CD4-positive, alpha-beta T cell treated with Interleukin-2 at 100 ng/mL for 4 hours (primary cell): ENCODE measurements around the gene PLCB4.
"Not testable (repeated sequence)": the region's sequence is repeated elsewhere in the genome, so short reads cannot be mapped to it uniquely, and the experiment has no call there.

Source experiments
- DNase-seq: peaks from one replicate; pipeline ENCODE4 v3.0.0-alpha.2; 2020; ENCODE audit warnings: low spot score

Gene PLCB4

DNA sequence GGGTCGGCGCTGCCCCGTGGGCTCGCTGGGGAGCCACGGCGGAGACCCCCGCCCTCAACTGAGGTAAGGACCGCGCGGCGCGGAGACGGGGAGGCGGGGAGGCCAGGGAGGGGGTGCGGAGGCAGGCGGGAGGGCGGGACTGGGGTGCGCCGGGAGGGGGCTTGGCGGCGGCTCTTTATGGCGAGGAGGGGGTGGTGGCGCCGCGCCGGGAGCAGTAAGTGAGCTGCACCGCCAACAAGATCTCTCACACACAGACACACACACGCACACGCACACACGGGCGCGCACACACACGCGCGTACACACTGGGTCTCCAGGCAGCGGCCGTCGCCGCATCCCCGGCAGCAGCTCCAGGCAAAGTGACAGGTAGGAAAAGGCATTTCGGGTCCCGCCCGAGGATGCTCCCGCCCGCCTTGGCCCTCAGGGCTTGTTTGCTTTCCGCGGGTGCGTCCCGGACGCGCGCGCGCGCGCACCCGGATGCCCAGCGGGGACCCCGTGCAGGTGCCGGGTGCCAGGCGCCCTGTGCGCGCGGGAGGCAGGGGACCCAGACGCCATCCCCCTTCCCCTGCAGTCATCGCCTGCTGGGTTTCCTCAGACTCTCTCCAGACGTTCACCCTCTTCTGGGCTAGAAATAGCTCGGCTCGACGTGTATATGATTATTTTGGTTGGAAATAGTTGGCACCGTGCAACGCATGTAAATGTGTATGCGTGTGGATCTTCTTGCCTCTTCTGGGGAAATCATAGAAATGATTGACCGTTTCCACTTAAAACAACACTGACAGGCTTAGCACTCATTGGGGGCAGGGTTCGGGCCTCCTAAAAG lies at the start of gene PLCB4:
PLCB4 (plus strand) TSS at position 247 of the 823 bp plus-strand sequence. CDS start 238,728 bp downstream, outside the sequence.
- no peak for DNase-seq

DNA sequence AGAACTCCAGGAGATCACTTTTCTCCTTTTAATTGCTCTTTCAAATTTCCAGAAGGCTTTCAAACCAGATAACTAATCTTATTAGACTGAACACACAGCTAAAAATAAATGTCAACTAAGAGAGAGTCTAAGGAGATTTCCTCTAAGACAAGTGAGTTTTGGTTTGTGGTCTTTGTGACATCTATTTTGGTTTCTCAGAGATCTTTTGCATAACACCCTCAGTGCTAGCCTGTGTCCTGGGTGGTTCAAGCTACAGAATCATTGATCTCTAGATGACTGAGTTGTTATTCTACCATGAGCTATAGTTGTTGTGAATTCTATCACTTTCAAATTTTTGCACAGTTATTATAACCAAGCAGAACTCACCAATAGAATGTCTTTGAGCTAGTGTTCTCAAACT lies 49.1 kb upstream of the PLCB4 start:
- DNase-seq: no peak

DNA sequence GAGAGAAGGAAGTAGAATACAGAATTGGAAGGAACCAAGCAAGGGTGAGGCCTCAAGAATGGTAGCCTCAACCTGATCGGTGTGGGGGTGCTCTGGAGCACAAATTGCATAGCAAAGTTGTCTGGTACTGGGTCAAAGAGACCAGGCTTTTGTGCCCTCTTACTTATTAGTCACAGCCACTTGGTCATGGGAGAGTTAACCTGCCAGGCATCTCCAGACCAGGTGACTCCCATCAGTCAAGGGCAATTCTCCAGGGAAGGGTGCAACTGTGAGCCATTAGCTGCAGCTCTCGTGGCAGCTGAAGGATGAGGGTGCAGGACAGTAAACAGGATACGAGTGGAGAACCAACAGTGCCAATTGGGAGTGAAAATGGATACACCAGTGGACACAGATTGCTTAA lies 47.7 kb upstream of the PLCB4 start:
- no peak for DNase-seq

DNA sequence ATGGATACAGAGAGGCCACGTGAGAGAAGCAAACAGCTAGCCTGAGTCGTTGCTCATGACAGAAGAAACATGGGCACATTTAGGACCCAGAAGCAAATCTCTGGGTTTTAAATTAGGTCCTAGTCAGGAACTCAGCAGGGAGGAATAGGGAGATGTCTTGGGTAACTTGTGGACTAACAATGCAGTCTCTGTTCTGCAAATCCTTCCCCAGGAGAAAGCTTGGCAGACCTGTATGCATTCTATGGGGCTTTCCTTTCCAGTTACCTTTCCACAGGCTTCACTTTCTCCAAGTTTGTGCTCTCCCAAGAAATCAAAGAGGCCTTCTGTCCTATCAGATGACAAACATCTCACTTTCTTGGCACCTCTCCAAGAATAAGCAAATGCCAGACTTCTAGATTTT lies 47.2 kb upstream of the PLCB4 start:
- no peak for DNase-seq

DNA sequence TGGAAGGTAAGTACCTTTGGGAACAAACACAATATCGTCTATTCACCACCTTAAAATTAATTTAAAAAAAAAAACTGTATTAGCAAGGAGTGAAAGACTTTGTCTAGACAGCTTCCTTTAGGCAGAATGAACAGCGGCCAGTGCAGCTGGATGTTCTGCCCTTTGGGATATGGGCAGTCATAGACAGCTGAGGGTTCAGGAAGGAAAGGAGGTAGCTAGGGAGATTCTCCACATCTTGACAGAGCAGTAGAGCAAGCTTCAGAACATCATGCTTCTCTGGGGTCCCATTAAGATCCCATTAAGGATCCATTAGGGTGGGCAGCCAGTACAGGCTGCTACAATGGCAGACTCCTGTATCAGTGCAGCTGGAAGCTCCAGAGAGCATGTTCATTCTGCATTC lies 46.5 kb upstream of the PLCB4 start:
- no peak for DNase-seq

DNA sequence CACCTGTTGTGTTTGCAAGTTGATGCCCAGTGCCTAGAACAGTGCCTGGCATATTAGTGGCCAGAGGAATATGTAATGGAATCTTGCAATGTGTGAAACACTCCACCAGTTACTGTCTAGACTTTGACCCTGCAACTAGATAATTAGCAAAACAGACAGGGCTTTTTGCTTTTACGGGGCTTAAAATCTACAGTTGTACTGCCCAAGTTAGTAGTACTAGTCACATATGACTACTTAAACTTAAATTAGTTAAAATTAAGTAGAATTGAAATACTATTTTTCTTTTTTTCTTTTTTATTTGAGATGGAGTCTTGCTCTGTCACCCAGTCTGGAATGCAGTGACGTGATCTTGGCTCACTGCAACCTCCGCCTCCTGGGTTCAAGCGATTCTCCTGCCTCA lies 44.3 kb upstream of the PLCB4 start:
- DNase-seq: no peak

DNA sequence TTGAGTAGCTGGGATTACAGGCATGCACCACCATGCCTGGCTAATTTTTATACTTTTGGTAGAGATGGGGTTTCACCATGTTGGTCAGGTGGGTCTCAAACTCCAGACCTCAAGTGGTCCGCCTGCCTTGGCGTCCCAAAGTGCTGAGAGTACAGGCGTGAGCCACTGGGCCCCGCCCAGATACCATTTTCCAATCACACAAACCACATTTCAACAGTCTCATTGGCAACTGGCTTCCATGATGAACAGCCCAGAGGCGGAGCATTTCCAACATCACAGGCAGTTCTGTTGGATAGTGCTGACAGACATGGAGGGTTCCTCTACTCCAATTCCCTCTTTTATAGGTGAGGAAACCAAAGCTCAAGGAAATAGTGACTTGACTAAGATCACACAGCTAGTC lies 43.9 kb upstream of the PLCB4 start:
- no peak for DNase-seq

DNA sequence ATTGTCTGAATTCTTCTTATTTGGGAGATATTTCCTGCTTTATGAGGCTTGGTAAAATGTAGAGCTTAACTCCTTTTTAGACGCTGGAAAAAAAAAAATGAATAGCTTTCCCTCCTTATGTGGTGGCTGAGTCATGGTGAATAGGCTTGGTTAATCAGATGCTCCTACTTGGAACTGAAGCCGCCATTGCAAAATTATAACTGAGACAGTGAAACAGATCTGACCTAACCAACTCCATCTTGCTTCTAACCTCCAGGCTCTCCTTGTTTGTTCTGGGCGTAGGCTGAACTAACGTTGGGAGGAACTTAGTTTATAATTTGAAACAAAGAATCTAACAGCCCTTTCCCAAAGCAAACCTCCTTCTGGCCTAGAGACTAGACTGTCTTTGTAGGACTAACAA lies 43.2 kb upstream of the PLCB4 start:
- no peak for DNase-seq

DNA sequence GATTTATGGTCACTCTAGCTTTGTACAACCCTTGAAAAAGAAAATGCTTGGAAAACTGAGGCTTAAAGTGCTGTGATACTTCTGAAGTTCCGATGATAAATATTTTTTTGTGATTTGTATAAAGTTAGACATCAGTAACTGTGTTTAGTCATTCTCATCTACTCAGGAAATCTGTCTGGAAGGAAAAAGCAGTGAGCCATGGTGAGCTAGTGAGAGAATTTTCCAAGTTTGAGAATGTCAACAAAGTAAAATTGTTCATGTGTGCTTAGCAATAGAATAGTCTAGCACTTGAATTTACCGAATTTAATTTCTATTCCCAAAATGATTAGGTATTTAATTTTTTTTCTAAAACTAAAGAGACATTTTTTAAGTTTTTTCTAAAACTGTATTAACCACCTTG lies 41.3 kb upstream of the PLCB4 start:
- no peak for DNase-seq

DNA sequence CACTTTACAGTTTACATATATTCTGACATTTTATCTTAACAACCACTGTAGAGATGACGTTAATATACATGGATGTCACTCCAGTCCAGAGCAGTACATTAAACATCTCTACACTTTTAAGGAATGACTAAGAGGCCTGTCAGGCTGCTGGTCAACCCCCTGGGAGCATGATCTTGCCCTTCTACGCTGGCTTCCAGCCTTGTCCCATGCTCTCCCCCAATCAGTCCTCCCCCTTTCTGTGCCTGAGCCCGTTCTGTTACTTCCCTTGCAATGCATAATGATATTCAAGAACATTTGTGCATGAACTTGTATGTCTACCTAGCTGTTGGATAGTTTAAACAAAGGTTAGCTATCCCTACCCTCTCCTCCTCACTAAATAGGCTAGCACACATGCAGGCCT lies 40.5 kb upstream of the PLCB4 start:
- DNase-seq: no peak

DNA sequence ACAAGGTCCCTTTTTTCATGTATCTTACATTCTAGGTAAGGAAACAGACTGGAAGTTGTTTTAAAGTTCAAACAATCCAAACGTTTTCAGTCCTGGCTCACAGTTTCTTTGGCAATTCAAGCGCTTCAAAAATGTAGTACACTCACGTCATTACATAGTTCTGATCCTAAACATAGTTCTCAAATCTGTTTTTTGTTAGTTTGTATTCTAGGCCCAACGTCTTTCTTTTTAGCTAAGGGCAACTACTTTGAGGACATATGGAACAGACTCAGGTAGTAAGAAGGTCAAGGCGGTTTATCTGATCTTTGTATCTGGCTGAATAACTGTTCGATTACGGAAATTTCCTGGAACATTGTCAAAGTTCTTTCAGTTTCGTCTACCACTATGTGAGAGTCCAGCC lies 36.9 kb upstream of the PLCB4 start:
- no peak for DNase-seq

DNA sequence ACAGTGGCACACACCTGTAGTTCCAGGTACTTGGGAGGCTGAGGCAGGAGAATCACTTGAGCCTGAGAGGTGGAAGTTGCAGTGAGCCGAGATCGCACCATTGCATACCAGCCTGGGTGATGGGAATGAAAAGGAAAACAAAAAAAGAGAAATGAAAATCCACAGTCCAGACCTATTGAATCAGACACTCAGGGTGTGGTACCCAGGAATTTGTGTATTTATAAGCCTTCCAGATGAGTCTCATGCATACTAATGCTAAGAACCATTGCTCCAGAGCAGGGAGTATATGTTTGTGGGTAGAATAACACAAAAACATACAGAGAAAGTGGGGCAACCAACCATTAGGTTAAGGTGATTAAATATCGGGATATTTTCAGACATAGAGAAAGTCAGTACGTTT lies 36.1 kb upstream of the PLCB4 start:
- DNase-seq: no peak

DNA sequence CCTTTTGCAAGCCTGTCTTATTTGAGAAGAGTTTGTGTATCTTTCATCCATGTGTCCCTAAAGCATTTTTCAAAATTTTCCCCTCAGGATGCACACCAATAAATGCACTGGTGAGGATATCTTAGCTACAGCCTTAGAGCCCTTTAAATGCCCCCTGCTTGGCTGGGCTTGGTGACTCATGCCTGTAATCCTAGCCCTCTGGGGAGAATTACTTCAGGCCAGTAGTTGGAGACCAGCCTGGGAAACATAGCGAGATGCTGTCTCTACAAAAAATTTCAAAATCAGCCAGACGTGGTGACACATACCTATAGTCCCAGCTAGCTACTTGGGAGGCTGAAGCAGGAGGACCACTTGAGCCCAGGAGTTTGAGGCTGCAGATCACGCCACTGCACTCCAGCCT lies 33.8 kb upstream of the PLCB4 start:
- no peak for DNase-seq

DNA sequence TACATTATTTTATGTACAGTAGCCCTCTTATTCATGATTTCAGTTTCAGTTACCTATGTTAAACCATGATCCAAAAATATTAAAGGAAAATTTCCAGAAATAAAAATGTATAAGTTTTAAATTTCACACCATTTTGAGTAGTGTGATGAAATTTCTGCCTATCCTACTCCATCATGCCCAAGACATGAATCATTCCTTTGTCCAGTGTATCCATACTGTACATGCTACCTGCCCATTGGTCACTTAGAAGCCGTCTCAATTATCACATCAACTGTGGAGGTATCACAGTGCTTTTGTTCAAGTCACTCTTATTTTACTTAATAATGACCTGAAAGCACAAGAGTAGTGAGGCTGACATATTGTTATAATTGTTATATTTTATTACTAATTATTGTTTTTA lies 32.3 kb upstream of the PLCB4 start:
- DNase-seq: no peak

DNA sequence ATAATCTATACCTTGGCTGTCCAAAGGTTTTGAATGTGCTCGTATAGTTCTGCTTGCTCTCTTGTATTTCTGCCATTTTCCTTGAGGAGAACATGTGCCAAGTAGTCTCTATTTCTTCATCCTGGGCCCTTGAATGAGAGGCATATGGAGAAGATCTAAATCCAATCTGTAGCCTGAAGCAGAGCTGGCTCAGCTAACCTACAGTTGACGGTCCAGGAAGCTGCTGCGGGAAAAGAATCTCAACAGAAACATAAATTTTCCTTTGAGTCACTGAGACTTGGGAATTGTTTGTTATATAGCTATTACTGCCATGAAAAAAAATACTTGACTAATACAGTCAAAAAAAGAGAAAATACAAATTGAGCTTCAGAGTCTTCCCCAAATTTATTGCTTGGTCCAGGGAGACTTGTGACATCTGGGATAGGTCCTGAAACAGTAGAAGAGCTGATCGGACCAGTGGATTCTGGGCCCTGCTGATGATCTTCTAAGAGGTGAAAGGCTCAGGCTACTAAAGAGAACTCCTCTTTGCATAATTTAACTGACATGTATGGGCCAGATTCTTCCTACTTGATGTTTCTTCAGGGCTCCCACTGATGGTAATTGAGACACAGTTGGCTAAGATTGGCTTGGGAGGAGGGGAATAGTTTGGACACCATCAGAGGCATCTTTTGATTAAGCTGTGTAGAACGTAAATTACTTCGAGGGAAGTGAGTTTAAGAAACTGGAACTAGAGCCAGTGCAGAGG lies 29.9 kb upstream of the PLCB4 start:
- DNase-seq: no peak

DNA sequence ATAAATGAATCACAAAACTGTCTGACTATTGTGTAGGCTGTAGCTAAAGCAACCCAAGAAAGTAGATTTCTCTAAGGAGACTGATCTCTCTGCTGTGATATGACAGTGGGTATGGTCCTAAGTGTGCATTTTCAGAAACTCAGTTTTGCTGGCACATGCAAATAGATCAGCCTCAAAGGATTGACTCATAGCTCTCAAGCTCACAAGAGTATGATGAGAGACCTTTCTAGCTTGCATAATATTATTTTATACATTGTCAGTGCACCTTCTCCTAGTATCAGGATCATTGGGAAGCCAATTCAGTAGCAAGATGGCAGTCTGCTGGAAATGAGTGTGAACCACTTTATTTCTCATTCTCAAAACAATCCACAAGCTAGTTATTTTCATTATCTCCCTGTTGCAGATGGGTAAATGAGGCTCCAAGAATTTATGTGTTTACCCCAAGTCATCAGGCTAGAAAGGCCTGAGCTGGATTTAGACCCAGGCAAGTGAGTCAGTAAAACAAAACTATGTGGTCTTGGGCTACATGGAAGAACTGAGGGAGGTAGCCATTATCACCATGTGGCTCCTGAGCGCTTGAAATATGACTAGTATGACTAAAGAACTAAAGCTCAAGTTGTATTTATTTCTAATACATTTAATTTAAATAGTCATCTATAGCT lies 27.9 kb upstream of the PLCB4 start:
- DNase-seq: no peak

DNA sequence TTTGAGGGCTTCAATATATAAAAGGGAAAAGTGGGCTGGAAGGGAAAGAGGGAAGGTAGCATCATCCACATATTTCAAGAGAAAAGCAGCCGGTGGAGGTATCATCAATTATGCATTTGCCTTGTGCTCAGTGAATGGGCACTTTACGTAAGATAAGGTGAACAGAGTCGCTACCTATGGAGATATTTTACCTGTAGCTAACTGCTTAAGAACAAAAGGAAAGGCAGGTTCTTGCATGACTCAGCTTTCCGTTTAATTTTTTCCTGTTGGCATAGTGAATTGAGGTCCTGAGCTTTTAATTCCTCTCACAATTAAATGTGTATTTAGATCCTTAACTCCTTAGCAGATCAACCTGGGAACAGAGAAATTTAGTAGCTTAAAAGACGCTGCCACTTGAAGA lies 25.5 kb upstream of the PLCB4 start:
- DNase-seq: no peak

DNA sequence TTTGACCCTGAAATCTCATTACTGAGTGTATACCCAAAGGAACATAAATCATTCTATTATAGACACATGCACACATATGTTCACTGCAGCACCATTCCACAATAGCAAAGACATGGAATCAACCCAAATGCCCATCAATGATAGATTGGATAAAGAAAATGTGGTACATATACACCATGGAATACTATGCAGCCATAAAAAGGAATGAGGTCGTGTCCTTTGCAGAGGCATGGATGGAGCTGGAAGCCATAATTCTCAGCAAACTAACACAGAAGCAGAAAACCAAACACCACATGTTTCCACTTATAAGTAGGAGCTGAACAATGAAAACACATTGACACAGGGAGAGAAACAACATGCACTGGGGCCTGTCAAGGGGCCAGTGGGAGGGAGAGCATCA lies 21.0 kb upstream of the PLCB4 start:
- not testable (repeated sequence) for DNase-seq

DNA sequence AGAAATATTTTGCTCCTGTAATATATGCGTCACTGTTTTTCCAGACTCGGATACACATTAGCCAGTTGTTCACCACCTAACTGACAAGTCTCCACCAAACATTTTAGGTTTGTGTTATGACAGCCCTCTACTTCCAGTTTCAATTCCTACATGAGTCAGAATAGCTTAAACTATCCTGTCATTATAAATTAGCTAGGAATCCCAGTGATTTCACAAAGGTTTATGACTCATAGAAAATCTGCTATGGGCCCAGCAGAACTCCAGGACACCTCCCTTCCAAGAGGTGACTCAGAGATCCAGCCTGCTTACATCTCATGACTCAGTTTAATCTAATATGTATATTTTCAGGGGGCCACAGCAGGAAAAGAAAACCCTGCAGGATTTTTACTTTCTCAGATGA lies 17.4 kb upstream of the PLCB4 start:
- DNase-seq: no peak

DNA sequence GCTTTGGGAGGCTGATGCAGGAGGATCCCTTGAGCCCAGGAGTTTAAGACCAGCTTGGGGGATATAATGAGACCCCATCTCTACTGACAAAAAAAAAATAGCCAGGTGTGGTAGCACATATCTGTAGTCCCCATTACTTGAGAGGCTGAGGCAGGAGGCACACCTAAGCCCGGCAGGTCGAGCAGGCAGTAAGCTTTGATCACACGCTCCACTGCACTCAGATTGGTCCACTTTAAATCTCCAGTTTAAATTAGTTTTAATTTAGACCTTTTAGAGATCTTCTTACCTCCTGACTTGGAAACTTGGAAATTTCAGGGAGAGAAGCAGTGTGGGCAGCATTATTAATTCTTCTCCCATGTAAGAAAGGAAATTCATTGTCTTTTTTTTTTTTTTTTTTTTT lies 16.8 kb upstream of the PLCB4 start:
- DNase-seq: no peak

DNA sequence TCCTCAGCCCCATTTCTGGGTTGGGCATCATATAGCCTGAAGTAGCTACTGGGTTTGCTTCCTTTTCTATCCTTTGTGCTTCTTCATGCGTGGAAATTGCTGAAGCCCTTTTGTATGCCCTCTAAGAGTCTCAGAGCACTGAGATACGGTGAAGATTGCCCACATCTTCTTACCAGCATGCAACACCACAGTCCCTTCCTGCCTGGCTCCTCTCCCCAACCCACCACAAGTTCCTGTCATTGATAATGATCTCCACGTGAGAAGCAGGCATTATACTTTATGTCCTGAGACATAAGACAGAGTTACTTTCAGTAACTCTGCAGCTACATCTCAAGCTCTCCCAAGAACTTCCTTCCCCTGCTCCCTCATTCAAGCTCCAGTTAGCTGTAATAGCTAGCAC lies 15.8 kb upstream of the PLCB4 start:
- DNase-seq: no peak

DNA sequence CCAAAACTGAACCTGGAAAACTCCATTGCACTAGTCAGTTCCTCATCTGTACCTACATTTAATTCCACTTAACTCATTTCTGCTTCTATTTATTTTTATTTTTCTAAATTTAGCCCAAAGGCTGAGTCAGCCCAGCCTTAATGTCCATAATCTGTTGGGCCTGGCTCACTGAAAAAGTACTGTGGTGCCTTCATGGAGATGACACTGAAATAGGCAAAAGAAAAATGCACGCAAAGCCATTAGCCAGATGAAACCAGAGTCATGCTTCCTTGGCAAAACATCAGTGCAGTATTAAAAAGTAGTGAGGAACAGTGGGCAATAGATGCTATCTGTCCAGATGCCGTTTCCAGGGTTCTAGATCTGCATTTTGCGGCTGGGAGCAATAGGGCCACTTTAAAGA lies 14.7 kb upstream of the PLCB4 start:
- DNase-seq: no peak

DNA sequence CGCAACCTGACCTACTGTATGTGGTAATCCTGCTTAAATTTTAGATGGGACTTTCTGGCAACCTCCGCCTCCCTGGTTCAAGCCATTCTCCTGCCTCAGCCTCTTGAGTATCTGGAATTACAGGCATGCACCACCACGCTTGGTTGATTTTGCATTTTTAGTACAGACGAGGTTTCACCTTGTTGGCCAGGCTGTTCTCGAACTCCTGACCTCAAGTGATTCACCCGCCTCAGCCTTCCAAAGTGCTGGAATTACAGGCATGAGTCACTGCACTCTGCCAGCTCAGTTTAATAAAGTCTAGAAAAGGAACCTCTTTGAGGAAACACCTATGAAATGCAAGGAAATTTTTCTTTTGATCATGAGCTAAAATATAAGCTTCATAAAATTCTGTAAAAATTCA lies 9.0 kb upstream of the PLCB4 start:
- no peak for DNase-seq
